GM10266 (cell line): ENCODE data around the gene LYRM4.
"Not testable (repeated sequence)": the region's sequence is repeated elsewhere in the genome, so short reads cannot be mapped to it uniquely, and the experiment has no call there.

Experiments used
- DNase-seq: peaks from one replicate; pipeline ENCODE4 v3.0.0; 2012; ENCODE audit errors: extremely low spot score
- CTCF ChIP-seq: IDR thresholded peaks from 2 replicates; pipeline ENCODE4 v1.5.1; 2012; ENCODE audit warnings: mild to moderate bottlenecking, low read depth; ENCODE audit not compliant: control insufficient read depth, insufficient read depth; ENCODE audit errors: missing control alignments

LYRM4 gene

DNA sequence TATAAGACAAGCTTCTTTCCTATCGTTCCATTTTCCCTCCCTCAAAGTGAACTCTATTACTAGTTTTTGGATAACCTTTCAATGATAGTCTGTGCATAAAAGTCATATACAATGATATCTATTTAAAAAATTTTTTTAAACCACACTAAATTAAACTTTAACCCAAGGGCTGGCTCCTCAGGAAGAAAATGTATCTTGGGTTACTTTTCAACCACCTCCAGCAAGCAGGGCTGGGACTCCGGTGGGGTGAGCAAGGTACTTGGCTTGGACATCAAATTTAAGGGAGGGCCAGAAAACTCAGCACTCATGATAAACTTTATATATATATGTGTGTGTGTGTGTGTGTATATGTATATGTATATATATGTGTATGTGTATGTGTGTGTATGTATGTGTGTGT lies 189.5 kb downstream of the LYRM4 start:
- DNase-seq: no peak
- TF ChIP-seq CTCF: no peak

DNA sequence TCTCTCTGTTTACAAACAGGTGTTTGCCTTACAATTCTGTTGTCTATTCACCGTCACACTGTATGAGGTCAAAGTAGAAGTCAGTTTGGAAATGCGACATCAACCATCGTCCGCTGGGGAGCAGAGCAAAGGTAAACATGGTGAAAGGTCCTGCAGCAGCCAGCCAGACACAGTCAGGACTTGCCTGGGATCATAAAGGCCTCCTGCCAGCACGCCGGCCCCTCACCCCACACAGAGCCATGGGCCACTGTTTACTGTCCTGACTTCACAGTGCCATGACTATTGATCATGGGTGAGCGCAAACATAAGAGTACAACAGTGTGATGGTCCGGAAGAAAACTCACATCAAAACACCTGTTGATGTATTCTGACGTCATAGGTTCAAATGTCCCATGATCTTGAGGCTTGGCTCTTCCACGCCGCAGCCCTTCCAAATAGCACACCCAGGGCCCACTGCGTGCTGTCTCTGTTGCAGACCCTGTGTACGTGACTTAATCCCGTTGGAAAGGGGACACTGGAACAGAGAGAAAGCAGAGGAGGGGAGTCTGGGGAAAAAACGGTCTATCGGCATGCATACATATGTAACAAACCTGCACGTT lies 192.5 kb downstream of the LYRM4 start:
- TF ChIP-seq CTCF: no peak
- DNase-seq: no peak

GRCh38 chr6:5067305-5067704 lies 193.4 kb downstream of the LYRM4 start:
- no peak for DNase-seq
- no peak for TF ChIP-seq CTCF

- TF ChIP-seq CTCF: no peak
- no peak for DNase-seq
Observed at GRCh38 chr6:5066456-5067093, 194.2 kb downstream of the LYRM4 start.

DNA sequence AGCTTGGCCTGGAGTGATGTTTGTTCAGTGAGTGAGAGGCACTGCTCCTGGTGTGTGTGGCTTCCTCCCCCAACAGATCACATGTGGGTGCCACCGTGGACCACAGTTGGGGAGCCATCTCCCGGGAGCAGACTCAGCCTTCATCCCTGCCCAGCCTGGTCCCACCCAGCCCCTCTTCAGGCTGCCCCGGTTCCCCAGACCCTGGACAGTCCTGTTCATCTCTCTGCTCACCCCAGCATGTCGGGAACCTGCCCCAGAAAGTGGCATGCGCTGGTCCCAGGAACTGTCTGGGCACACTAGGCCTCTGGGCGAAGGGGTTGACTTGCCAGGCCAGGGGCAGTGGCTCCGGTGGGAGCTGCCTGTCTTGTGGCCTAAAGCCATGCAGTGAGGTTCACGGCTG lies 197.1 kb downstream of the LYRM4 start:
- no peak for DNase-seq
- TF ChIP-seq CTCF: no peak

DNA sequence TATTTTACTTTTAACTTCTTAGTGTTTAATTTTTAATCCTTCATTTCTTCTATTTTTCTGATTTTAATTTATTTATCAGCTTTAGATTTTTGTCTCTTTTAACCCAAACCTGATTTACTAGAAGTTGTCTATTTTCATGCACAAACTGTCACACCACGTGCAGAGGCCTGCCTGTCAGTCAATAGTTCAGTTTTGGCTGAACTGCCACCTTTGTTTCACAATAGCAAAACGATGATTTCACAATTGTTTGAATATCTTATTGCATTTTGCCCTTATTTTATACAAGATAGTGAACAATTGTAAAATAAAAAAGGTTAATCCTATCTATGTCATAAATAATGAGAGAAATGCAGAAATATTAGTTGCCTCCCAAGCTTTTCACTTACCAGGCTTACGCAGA lies 199.6 kb downstream of the LYRM4 start:
- no peak for TF ChIP-seq CTCF

DNA sequence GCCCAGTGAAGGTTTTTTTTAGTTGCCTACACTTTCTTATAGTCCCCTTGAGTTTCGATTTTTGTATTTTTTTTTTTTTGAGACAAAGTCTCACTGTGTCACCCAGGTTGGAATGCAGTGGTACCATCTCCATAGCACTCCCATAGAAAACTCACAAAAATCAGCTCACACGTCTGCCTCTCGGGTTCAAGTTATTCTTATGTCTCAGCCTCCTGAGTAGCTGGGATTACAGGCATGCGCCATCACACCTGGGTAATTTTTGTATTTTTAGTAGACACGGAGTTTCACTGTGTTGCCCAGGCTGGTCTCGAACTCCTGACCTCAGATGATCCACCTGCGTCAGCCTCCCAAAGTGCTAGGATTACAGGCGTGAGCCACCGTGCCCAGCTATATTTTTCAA lies 200.3 kb downstream of the LYRM4 start:
- DNase-seq: not testable (repeated sequence)

More for the DNA sequence above, 199.6 kb downstream of the LYRM4 start:
- no peak for DNase-seq
